H1 (cell line): Measurements from ENCODE around the gene NPAS4.

ENCODE experiments used
- EP300 ChIP-seq, 2 experiments: IDR thresholded peaks; 1 replicate in 1 of 2; 2 replicates in 1 of 2; pipeline ENCODE4 v1.6.1; 2011 to 2012; ENCODE audit warnings: low read depth in 2 of 2, low read length in 2 of 2, mild to moderate bottlenecking in 2 of 2, borderline replicate concordance in 1 of 2, inconsistent platforms in 1 of 2, moderate library complexity in 1 of 2
- KDM1A ChIP-seq: fragments of 200-600, 300-600 bp; sonication (generic); IDR thresholded peaks from 2 replicates; pipeline ENCODE4 v1.7.1; 2016; ENCODE audit warnings: mild to moderate bottlenecking, low read length, borderline replicate concordance
- POLR2A ChIP-seq, 2 experiments: IDR thresholded peaks; 1 replicate in 1 of 2; 2 replicates in 1 of 2; pipeline ENCODE4 v1.6.1; 2011; ENCODE audit warnings: low read depth in 2 of 2, low read length in 2 of 2, mild to moderate bottlenecking in 2 of 2; ENCODE audit errors: control extremely low read depth in 1 of 2
- POLR2AphosphoS5 ChIP-seq: IDR thresholded peaks from 2 replicates; pipeline ENCODE4 v1.6.1; 2011; ENCODE audit warnings: low read depth, low read length
- TF ChIP-seq, protein P1 (sequence below), 3 experiments: IDR thresholded peaks; 1 replicate in 2 of 3; 2 replicates in 1 of 3; pipeline versions ENCODE4 v1.5.1 to v1.6.1; 2011; ENCODE audit warnings: low read length in 3 of 3, mild to moderate bottlenecking in 3 of 3, inconsistent platforms in 2 of 3, low read depth in 1 of 3, moderate library complexity in 1 of 3; ENCODE audit not compliant: insufficient read depth in 1 of 3; ENCODE audit errors: control extremely low read depth in 1 of 3

DNA sequence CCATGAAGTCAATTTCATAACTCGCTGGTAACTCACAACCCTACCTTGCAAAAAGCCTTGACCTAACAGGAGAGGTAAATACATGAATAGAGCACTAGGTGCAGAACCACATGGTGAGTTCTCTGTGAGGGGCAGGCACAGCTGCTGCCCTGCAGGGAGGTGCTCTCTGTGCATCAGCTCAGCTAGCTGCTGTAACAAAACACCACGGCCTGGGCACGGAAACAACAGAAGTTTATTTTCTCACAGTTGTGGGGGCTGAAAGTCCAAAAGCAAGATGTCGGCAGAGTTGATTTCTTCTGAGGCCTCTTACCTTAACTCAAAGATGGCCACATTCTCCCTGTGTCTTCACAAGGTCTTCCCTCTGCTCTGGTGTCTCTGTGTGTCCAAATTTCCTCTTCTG lies 30.8 kb downstream of the NPAS4 start:
- no peak for TF ChIP-seq KDM1A
- TF ChIP-seq, protein P1, sequence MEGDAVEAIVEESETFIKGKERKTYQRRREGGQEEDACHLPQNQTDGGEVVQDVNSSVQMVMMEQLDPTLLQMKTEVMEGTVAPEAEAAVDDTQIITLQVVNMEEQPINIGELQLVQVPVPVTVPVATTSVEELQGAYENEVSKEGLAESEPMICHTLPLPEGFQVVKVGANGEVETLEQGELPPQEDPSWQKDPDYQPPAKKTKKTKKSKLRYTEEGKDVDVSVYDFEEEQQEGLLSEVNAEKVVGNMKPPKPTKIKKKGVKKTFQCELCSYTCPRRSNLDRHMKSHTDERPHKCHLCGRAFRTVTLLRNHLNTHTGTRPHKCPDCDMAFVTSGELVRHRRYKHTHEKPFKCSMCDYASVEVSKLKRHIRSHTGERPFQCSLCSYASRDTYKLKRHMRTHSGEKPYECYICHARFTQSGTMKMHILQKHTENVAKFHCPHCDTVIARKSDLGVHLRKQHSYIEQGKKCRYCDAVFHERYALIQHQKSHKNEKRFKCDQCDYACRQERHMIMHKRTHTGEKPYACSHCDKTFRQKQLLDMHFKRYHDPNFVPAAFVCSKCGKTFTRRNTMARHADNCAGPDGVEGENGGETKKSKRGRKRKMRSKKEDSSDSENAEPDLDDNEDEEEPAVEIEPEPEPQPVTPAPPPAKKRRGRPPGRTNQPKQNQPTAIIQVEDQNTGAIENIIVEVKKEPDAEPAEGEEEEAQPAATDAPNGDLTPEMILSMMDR (IDR thresholded peaks at IDR 0.05; ENCODE audit: control extremely low read depth in 1 of 3, insufficient read depth in 1 of 3, low read depth in 1 of 3, low read length in 3 of 3) = no peak
- TF ChIP-seq EP300 (IDR thresholded peaks at IDR 0.05; ENCODE audit: borderline replicate concordance in 1 of 2, low read depth in 2 of 2, low read length in 2 of 2) = no peak
- TF ChIP-seq POLR2AphosphoS5 = no peak
- no peak for TF ChIP-seq POLR2A (IDR thresholded peaks at IDR 0.05; ENCODE audit: control extremely low read depth in 1 of 2, low read depth in 2 of 2, low read length in 2 of 2)
